Measurements from ENCODE around the gene GRIA4. TPM values are rescaled to one million over a fixed set of nuclear protein-coding genes. Genes with fewer than 3 reads are reported as not detected.

GRIA4 gene
- total RNA-seq, 1 experiment from 2014 or later = not detected

DNA sequence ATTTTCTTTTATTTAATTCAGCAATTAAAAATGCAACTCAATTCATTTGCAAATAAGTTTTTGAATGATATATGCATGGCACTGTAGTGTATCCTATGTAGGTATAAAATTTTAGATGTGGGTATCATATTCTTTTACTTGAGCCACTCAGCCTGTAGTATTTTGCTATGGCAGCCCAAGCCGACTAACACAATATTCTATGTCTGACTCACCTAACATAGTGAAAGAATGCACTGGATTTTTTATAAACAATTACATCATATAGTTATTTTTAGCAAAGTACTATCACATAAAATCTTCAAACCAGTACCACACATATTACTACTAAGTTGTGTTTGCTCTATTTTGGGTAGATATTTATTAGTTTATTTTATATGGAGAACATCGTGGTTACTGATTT lies 21.9 kb upstream of the GRIA4 start:
- no peak overlapping the region for H2AFZ ChIP-seq
- no peak overlapping the region for H3K4me3 ChIP-seq
- BruUV-seq (replicated peaks) = no TSS peak
- H3K79me2 ChIP-seq (ENCODE audit: low read depth) = no peaks in the 10 kb centered on the region
- ChIA-PET POLR2A (ENCODE audit: unreplicated experiment) (no interaction called here), CTCF (no interaction called here)
- no peaks in the 10 kb centered on the region for H3F3A ChIP-seq (ENCODE audit: insufficient read depth, low read depth)
- 0 out of 2 replicates have a peak, but pooled peaks cover 5% of the 10 kb centered on the region for H3K4me1 ChIP-seq (replicated peaks; ENCODE audit: insufficient read depth)
- H3K27me3 ChIP-seq (ENCODE audit: insufficient read depth, low read depth) = no peaks in the 10 kb centered on the region
- H3K9me3 ChIP-seq (ENCODE audit: insufficient read depth, low read depth) = no peaks in the 10 kb centered on the region
- H3K27ac ChIP-seq = no peak overlapping the region
- H4K20me1 ChIP-seq (ENCODE audit: insufficient read depth) = no peaks in the 10 kb centered on the region
- TF ChIP-seq, protein P1, sequence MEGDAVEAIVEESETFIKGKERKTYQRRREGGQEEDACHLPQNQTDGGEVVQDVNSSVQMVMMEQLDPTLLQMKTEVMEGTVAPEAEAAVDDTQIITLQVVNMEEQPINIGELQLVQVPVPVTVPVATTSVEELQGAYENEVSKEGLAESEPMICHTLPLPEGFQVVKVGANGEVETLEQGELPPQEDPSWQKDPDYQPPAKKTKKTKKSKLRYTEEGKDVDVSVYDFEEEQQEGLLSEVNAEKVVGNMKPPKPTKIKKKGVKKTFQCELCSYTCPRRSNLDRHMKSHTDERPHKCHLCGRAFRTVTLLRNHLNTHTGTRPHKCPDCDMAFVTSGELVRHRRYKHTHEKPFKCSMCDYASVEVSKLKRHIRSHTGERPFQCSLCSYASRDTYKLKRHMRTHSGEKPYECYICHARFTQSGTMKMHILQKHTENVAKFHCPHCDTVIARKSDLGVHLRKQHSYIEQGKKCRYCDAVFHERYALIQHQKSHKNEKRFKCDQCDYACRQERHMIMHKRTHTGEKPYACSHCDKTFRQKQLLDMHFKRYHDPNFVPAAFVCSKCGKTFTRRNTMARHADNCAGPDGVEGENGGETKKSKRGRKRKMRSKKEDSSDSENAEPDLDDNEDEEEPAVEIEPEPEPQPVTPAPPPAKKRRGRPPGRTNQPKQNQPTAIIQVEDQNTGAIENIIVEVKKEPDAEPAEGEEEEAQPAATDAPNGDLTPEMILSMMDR (conservative IDR thresholded peaks at IDR 0.05) = no peak
- TF ChIP-seq EZH2 (IDR thresholded peaks at IDR 0.05; ENCODE audit: low read depth) = no peak
- H3K36me3 ChIP-seq (ENCODE audit: low read depth) = no peaks in the 10 kb centered on the region
- H3K9me2 ChIP-seq (ENCODE audit: insufficient read depth) = peaks cover 4% of the 10 kb centered on the region
- 0 out of 2 replicates have a peak overlapping the region, but pooled peaks have one; percentile 6 for H3K4me2 ChIP-seq
- intact Hi-C loops (cut with micrococcal nuclease; ENCODE audit: unreplicated experiment) = no loop called here
- no peak for DNase-seq

DNA sequence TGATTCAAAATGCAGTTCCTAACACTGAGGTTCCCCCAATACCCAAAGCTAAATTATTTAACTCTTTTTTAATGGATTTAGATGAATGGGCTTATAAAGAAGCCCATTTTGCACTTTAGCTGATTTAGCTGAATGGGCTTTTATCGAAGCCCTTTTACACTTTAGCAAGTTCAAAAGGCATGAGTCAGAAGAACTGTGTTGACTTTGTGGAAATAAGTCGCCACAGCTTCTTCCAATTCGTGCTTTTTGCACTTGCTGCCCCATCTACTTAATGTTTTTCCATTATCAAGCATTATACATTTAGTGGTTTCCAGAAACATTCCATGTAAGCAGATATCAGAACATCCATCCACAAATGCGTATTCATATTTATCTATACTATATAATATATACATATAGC lies 20.5 kb upstream of the GRIA4 start:
- no peaks in the 10 kb centered on the region for H3K9me3 ChIP-seq (ENCODE audit: insufficient read depth, low read depth)
- ChIA-PET POLR2A (ENCODE audit: unreplicated experiment) (no interaction called here), CTCF (no interaction called here)
- no peak for DNase-seq
- H3K27ac ChIP-seq = no peak overlapping the region
- H4K20me1 ChIP-seq (ENCODE audit: insufficient read depth) = no peaks in the 10 kb centered on the region
- no peak overlapping the region for H3K4me3 ChIP-seq
- intact Hi-C loops (cut with micrococcal nuclease; ENCODE audit: unreplicated experiment) = no loop called here
- TF ChIP-seq, protein P1 (conservative IDR thresholded peaks at IDR 0.05) = no peak
- no peak for TF ChIP-seq EZH2 (IDR thresholded peaks at IDR 0.05; ENCODE audit: low read depth)
- H3K4me2 ChIP-seq = no peak overlapping the region
- no peak overlapping the region for H2AFZ ChIP-seq
- no peaks in the 10 kb centered on the region for H3F3A ChIP-seq (ENCODE audit: insufficient read depth, low read depth)
- no peaks in the 10 kb centered on the region for H3K27me3 ChIP-seq (ENCODE audit: insufficient read depth, low read depth)
- 0 out of 2 replicates have a peak, but pooled peaks cover 5% of the 10 kb centered on the region for H3K4me1 ChIP-seq (replicated peaks; ENCODE audit: insufficient read depth)
- peaks cover 4% of the 10 kb centered on the region for H3K9me2 ChIP-seq (ENCODE audit: insufficient read depth)
- H3K79me2 ChIP-seq (ENCODE audit: low read depth) = no peaks in the 10 kb centered on the region
- H3K36me3 ChIP-seq (ENCODE audit: low read depth) = no peaks in the 10 kb centered on the region
- no TSS peak for BruUV-seq (replicated peaks)

DNA sequence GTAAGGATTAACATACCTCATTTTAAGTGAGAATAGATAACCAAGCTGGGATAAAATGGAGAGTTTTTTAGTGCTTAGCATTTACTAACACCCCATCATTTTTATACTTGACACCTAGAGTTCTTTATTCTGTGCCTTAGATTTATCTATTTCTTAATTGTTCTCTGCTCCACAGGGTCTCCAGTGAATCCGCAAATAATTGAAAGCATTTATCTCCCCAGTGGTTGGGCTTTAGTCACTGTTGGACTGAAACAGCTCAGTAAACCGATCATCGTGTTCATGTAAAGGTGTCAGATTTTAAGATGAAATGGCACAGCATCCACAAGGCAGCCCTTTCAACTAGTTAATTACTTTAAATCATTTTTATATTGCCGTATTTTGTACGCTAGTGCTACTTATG lies 17.8 kb upstream of the GRIA4 start:
- CTCF ChIA-PET = no interaction called here
- Histone ChIP-seq H2AFZ (no peak overlapping the region), H3K4me2 (no peak overlapping the region), H3K4me1 (replicated peaks; ENCODE audit: insufficient read depth) (0 out of 2 replicates have a peak, but pooled peaks cover 5% of the 10 kb centered on the region), H3F3A (ENCODE audit: insufficient read depth, low read depth) (no peaks in the 10 kb centered on the region), H3K36me3 (ENCODE audit: low read depth) (no peaks in the 10 kb centered on the region), H4K20me1 (ENCODE audit: insufficient read depth) (no peaks in the 10 kb centered on the region), H3K79me2 (ENCODE audit: low read depth) (no peaks in the 10 kb centered on the region), H3K4me3 (no peak overlapping the region), H3K9me3 (ENCODE audit: insufficient read depth, low read depth) (no peaks in the 10 kb centered on the region), H3K27me3 (ENCODE audit: insufficient read depth, low read depth) (no peaks in the 10 kb centered on the region), H3K27ac (no peak overlapping the region), H3K9me2 (ENCODE audit: insufficient read depth) (peaks cover 4% of the 10 kb centered on the region)
- TF ChIP-seq, protein P1 (conservative IDR thresholded peaks at IDR 0.05) = no peak
- TF ChIP-seq EZH2 (IDR thresholded peaks at IDR 0.05; ENCODE audit: low read depth) = no peak
- intact Hi-C loops (cut with micrococcal nuclease; ENCODE audit: unreplicated experiment) = no loop called here
- BruUV-seq (replicated peaks) = no TSS peak
- POLR2A ChIA-PET (ENCODE audit: unreplicated experiment) = no interaction called here
- DNase-seq = no peak
